Epidermal melanocyte (primary cell): ENCODE measurements around the gene AFF2.

ENCODE experiments used
- DNase-seq: peaks from one replicate; pipeline ENCODE4 v3.0.0; 2011; ENCODE audit warnings: low spot score; ENCODE audit not compliant: insufficient read length

AFF2 gene

DNA sequence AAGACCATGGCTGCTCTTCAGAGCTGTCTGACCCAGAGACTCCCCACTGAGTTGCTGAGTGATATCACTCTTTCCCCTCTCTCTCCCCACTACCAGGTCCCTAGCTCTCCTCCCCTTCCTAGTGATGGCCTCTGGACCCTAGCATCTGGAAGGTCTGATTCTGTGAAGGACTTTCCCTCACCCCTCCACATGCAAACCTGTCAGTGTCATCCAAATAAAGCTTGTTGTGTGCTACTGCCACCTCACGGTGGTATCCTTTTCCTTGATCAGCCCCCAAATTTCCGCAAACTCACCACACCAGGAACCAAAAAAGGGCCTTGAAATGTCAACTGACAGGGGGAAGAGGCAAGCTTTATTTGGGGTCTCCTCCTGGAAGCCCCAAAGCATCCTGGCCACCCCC, 504.5 kb downstream of the AFF2 start:
- DNase-seq: no peak

DNA sequence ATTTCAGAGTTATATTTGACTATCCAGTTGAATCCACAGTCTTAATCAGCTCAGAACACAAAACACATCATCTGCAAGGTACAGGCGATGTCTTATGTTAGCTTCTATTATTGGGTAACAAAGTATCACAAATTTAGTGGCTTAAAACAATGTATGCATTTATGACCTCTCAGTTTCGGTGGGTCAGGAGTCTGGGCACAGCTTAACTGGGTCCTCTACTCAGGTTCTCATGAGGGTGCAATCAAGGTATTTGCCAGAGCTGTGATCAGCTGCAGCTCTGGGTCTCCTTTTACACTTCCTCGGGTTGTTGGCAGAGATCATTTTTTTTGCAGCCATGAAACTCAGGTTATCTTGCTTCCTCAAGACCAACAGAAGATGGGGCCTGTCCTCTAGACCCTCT, 505.8 kb downstream of the AFF2 start:
- DNase-seq: no peak

DNA sequence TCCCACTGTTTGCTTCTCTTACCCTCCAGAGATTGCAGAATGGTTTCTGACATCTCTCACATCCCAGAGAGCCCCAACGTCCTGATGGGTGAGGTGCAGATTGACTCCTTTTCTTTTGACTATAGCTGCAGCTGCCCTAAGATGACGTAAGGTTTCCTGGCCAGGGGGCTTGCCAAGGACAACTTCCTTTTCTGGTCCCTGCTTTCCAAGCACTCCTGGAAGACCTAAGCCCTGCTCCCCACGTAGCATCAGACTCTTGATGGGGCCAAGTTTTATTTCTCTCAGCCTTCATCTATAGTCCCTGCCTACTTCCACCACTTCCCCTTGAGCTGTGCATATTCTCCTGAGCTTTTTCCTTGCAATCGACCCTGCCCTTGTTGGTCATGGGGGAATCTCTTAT, 507.0 kb downstream of the AFF2 start:
- no peak for DNase-seq

DNA sequence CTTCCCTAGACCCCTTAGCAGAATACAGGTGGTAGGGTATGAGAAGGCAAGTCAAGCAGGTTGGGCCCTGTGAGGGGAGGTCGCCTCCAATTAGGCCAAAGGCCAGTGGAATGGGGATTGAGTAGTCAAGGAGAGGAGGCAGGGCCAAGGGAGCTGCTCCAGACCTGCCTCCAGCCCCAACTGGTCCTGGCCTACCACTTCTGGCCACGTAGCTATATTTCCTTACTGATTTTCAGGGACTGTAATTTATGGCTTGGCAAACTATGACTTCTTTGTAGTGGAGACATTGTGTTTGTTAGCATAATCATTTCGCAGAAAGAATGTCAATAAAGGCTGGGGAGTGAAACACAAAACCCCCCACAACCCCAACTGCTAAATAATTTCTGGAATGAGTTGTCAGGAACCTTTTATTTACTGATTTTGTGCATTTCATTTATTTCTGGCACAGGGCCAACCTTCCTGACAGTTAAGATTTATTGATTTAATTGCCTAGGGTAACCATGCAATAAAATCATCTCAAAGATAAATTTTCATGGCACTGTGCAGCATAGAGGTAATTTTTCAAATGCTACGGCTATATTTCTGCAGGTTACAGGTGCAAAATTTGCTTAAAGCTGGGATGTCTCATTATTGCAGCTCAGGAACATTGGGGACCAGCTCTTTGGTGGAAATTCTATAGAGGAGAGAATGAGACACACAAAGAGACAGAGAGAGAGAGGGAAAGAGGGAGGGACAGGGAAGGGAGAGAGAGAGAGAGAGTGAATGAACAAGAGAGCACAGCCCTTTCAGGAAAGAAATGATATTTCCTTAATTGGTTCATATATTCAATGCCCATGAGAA, 509.8 kb downstream of the AFF2 start:
- DNase-seq: no peak

DNA sequence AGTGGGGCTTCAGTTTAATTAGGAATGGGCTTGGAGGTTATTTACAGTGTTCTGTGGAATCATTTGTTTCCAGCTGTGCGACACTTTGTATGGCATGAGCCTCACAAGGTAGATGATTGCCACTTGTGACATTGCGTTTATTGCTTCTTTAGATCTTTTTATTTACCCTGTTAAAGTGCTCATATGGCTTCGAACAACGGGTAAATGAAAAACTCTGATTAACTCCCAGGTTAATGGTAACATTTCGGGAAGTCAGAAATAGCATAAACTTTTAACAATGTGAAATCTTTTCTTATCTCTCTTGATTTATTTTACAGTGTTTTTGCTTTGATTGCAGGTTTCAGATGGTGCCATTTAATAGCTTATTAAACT, 510.4 kb downstream of the AFF2 start:
- DNase-seq: no peak

DNA sequence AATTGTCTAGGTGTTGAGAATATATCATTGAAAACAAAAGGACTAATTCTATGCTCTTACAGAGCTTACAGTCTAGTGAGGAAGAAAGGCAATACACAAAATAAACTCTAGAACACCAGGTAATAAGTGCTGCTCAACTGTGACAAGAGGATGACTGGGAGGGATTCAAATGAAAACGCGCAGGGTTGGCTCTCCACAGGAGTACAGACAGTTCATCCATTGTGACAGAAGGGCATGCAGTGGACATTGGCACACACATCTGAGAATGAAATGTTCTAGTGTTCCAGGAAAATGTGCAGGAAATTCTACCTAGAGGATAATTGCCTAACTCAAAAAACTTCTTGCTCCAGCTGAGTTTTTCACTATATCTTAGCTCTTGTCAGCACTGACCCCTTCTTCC, 512.7 kb downstream of the AFF2 start:
- no peak for DNase-seq

DNA sequence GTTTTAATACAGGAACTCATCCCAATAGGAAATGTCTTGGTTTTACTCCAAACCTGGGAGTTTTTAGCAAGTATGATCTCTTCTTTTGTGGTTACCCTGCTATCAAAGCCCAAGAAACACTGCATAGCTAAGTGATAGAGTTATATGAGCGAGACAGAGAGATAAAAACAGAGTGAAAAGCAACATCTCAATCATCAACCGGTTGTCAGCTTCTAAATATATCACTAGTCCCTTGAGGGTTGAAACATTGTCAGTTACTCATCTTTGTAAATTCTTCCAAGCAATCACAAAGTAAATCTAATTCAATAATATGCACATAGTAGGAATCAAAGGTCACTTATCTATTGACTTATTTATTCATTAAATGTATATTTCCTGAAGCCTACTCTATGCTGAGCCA, 520.7 kb downstream of the AFF2 start:
- DNase-seq: no peak

DNA sequence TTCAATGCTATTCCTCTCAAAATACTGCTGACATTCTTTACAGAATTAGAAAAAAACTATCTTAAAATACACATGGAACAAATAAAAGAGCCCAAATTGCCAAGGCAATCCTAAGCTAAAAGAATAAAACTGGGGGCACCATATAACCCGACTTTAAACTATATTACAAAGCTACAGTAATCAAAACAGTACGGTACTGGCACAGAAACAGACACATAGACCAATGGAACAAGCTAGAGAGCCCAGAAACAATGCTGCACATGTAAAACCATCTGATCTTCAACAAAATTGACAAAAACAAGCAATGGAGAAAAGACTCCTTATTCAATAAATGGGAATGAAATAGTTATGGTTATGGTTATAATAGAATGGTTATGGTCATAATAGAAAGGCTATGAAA, 522.1 kb downstream of the AFF2 start:
- no peak for DNase-seq

DNA sequence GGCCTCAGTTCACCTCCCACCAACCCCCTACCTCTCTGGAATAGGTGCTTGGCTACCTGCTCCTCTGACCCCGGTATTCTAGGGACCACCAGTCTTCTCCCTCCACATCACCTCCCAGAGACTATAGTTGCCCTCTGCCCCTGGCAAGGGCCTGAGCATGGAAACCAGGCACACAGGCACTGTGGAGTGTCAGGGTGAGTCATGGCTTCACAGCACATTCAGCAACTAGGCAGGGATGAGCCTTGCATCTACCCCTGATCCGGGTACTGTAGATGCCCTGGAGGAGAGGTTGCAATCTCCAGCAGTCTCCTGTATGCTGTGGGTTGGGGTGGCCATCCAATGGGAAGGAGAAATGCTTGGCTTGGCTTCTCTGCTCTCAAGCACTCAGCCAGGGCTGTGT, 532.0 kb downstream of the AFF2 start:
- DNase-seq: no peak

DNA sequence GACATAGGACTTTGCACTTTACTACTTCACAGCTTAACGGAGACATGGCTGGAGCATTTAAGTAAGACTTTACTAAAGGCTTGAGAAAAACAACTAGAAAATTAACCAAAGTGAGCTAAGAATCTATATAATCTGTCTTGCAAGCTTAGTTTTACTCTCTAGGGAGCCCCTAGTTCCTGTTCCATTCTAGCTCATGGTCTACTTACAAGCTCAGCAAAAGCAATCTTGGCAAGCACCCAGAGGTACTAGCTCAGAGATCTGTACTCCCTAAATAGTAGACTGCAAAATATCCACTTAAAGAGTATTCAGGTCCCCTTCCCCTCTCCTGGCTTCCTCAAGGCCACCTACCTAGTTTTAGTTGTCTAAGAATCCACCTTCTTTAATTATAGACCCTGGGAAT, 535.7 kb downstream of the AFF2 start:
- no peak for DNase-seq

DNA sequence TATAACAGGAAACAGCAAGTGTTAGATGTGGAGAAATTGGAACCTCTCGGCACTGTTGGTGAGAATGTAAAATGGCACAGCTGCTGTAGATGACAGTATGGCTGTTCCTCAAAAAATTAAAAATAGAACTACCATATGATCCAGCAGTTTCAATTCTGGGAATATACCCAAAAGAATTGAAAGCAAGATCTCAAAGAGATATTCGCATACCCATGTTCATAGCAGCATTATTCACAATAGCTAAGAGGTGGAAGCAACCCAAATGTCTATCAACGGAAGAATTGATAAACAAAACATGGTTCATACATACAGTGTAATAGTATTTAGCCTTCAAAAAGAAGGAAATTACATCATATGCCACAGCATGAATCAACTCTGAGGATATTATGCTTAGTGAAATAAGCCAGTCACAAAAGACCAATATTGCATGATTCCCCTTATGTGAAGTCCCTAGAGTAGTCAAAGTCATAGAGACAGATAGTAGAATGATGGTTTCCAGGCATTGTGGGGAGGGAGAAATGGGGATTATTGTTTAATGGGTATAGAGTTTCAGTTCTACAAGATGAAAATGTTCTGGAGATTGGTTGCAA, 537.0 kb downstream of the AFF2 start:
- DNase-seq: no peak

DNA sequence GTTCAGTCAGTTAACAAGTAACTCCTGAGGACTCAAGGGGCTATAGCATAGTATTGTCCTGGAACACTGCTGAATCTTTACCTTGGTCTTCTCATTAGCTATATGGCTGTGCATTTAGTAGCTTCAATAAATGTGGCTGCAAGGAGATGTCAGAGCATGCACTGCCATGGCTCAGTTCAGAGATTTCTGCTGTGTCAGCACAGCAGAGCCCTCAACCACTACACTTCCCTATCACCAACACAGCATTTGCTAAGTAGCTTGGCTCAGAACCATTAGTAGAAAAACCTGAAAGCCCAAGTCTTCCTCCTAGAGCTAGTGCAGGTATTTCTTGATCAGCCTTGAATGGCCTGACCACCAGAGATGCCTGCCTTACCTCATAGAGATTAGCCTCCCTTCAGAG, 538.6 kb downstream of the AFF2 start:
- no peak for DNase-seq

DNA sequence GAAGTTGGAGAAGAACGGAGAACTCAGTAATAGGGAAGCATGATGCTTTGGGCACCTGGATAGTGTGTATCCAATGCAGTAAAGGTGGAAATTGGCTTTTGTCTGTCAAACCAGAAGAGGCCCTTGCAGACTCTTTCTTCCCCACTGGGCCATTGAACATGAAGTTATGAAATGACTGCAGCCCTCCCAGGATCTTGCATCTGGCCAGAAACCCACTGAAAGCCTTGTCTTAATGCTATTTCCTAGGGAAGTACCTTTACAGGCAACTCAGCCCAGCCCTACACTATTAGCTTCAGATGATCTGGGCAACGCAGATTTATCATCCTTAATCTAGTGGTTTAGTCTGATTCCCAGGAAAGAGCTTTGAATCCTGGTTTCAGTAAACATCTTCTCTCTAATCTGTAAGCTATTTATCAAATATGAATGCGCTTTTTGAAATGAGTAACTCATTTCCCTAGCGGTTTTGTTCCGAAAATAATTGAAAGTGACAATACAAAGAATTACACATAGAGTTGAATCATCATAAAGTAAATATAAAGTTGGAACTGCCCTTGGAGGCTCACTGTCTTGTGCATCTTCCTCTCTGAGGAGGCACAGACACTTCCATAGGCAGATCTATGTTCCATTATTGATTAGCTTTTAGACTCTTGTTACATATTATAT, 540.6 kb downstream of the AFF2 start:
- DNase-seq: no peak

DNA sequence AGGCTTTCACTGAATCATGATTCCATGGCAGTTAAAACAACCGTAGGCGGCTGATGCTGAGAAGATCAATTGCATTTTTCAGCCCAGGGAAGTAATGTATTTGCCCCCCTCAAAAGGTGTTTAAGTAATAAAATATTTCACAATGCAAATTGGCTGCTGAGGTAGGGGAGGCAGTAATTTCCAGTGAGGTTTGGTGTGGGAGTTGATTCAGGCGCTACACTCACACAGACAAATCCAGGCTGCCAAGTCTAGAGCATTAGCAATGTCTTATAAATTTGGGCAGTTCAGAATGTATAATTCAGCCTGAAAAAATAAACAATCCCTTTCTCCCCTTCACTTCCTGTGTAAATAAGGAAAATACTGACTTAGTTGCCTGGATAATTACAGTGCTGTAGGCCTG, 543.0 kb downstream of the AFF2 start:
- no peak for DNase-seq

DNA sequence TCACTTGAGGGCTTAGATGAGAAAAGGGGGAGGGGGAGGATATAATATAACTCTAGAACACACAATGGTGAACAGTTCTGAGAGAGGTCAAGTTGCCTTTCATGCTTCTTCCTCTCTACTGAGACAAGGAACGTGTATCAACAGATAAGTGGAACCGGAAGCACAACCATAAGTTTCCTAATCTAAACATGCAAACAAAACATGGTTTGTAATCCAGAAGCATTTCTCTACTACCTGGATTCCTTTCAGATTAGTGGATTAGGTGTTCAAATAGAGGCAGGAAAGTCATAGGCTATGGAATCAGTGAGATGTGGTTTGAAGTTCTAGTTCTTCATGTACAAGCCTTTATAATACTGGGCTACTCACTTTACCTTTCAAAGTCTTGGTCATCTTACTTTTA, 544.1 kb downstream of the AFF2 start:
- no peak for DNase-seq

DNA sequence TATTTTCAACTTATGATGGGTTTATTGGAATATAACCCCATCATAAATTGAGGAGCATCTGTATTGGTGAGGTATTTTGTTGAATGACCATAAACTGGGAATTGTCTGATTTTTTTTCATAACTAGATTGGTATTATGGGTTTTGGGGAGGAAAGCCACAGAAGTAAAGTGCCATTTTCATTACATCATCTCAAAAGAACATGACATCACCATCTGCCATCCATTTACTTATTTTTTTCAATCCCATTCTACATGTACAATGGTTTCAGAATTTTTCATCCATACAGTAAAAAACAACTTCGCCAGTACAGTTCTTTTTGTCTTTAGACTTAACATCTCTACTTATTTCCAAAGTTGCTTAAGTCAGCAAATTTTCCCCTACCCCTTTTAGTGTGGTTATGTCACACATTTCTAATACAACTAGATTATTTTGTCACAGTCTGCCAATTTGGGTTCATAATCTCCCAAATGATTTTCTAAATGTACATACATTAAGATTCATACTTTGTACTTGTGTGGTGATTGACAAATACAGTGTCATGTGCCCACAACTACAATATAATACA, 545.3 kb downstream of the AFF2 start:
- DNase-seq: no peak
